ENCODE measurements around the gene YAP1. TPM values are rescaled to one million over a fixed set of nuclear protein-coding genes. Genes with fewer than 3 reads are reported as not detected.

Gene YAP1
- total RNA-seq, 1 donor from 2014 or later: 129 TPM

DNA sequence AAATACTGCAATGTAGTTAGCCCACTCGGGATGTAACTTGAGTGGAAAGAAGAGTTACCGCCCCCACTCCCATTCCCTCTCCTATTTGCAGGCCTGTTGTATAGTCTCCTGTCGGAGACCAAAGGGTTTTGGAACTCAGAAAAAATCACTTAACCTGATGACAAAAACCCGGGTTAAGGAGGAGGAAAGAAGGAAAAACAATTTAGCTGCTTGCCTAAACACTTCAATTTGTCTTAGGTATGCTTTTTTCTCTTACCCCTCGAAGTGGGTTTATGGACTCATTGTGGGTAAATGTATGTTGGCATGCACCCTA, 2.2 kb downstream of the YAP1 start:
- H3K4me3 Mint-ChIP-seq (ENCODE audit: unreplicated experiment): peak overlapping the region; percentile 88
- peaks cover 76% of the 10 kb centered on the region for H3K79me2 ChIP-seq (ENCODE audit: insufficient read depth, low read length)
- H3K4me1 ChIP-seq (ENCODE audit: insufficient read depth, low read length): peaks cover 39% of the 10 kb centered on the region
- no peaks in the 10 kb centered on the region for H3K9me3 Mint-ChIP-seq (ENCODE audit: unreplicated experiment)
- no peaks in the 10 kb centered on the region for H3K27me3 Mint-ChIP-seq (ENCODE audit: low read depth, unreplicated experiment)
- peak overlapping the region; percentile 100 for H3K9ac ChIP-seq (ENCODE audit: low read length)
- H3K9me3 ChIP-seq (ENCODE audit: insufficient read depth, low read depth, low read length): no peaks in the 10 kb centered on the region
- H2AFZ ChIP-seq (ENCODE audit: low read depth, low read length): no peak overlapping the region
- no peak for TF ChIP-seq EZH2 (IDR thresholded peaks at IDR 0.05; ENCODE audit: insufficient read depth, low read length)
- TF ChIP-seq, protein P1, sequence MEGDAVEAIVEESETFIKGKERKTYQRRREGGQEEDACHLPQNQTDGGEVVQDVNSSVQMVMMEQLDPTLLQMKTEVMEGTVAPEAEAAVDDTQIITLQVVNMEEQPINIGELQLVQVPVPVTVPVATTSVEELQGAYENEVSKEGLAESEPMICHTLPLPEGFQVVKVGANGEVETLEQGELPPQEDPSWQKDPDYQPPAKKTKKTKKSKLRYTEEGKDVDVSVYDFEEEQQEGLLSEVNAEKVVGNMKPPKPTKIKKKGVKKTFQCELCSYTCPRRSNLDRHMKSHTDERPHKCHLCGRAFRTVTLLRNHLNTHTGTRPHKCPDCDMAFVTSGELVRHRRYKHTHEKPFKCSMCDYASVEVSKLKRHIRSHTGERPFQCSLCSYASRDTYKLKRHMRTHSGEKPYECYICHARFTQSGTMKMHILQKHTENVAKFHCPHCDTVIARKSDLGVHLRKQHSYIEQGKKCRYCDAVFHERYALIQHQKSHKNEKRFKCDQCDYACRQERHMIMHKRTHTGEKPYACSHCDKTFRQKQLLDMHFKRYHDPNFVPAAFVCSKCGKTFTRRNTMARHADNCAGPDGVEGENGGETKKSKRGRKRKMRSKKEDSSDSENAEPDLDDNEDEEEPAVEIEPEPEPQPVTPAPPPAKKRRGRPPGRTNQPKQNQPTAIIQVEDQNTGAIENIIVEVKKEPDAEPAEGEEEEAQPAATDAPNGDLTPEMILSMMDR (IDR thresholded peaks at IDR 0.05; ENCODE audit: insufficient read depth, low read depth, low read length): no peak
- H3K36me3 Mint-ChIP-seq (ENCODE audit: low read depth, unreplicated experiment): no peaks in the 10 kb centered on the region
- peaks cover 21% of the 10 kb centered on the region for H3K4me1 Mint-ChIP-seq (ENCODE audit: low read depth, unreplicated experiment)
- peaks cover 12% of the 10 kb centered on the region for H4K20me1 ChIP-seq (ENCODE audit: insufficient read depth, low read length)
- H3K27ac Mint-ChIP-seq (ENCODE audit: unreplicated experiment): peak overlapping the region; percentile 90
- H3K4me2 ChIP-seq (ENCODE audit: low read length): peak overlapping the region; percentile 93
- H3K27me3 ChIP-seq (ENCODE audit: insufficient read depth, low read length): no peaks in the 10 kb centered on the region
- FAIRE-seq (no peak), DNase-seq (ENCODE audit: low read depth) (no peak)
- peak overlapping the region; percentile 99 for H3K27ac ChIP-seq (ENCODE audit: low read depth, low read length)
- peak overlapping the region; percentile 97 for H3K4me3 ChIP-seq (ENCODE audit: insufficient read depth, low read depth, low read length)
- peaks cover 11% of the 10 kb centered on the region for H3K36me3 ChIP-seq (ENCODE audit: insufficient read depth, low read length)

DNA sequence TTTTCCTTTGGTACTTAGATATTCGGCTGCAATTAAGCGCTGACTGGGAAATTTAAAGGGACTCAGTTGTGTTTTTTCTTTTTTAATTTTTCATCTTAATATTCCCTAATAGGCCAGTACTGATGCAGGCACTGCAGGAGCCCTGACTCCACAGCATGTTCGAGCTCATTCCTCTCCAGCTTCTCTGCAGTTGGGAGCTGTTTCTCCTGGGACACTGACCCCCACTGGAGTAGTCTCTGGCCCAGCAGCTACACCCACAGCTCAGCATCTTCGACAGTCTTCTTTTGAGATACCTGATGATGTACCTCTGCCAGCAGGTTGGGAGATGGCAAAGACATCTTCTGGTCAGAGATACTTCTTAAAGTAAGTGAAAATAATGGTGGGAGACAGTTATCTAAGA, 3.8 kb downstream of the YAP1 start:
- peaks cover 88% of the 10 kb centered on the region for H3K79me2 ChIP-seq (ENCODE audit: insufficient read depth, low read length)
- no peak overlapping the region for H3K4me3 ChIP-seq (ENCODE audit: insufficient read depth, low read depth, low read length)
- Mint-ChIP-seq H3K27me3 (ENCODE audit: low read depth, unreplicated experiment) (no peaks in the 10 kb centered on the region), H3K36me3 (ENCODE audit: low read depth, unreplicated experiment) (peaks cover under 1% of the 10 kb centered on the region), H3K27ac (ENCODE audit: unreplicated experiment) (peak overlapping the region; percentile 50), H3K4me1 (ENCODE audit: low read depth, unreplicated experiment) (peaks cover 28% of the 10 kb centered on the region), H3K9me3 (ENCODE audit: unreplicated experiment) (no peaks in the 10 kb centered on the region), H3K4me3 (ENCODE audit: unreplicated experiment) (peak overlapping the region; percentile 79)
- H3K36me3 ChIP-seq (ENCODE audit: insufficient read depth, low read length): peaks cover 11% of the 10 kb centered on the region
- peaks cover 19% of the 10 kb centered on the region for H4K20me1 ChIP-seq (ENCODE audit: insufficient read depth, low read length)
- H3K27ac ChIP-seq (ENCODE audit: low read depth, low read length): no peak overlapping the region
- H2AFZ ChIP-seq (ENCODE audit: low read depth, low read length): no peak overlapping the region
- no peak for FAIRE-seq
- peak overlapping the region; percentile 93 for H3K4me2 ChIP-seq (ENCODE audit: low read length)
- no peaks in the 10 kb centered on the region for H3K27me3 ChIP-seq (ENCODE audit: insufficient read depth, low read length)
- TF ChIP-seq, protein P1 (IDR thresholded peaks at IDR 0.05; ENCODE audit: insufficient read depth, low read depth, low read length): no peak
- no peak for TF ChIP-seq EZH2 (IDR thresholded peaks at IDR 0.05; ENCODE audit: insufficient read depth, low read length)
- H3K4me1 ChIP-seq (ENCODE audit: insufficient read depth, low read length): peaks cover 51% of the 10 kb centered on the region
- no peak for DNase-seq (ENCODE audit: low read depth)
- no peaks in the 10 kb centered on the region for H3K9me3 ChIP-seq (ENCODE audit: insufficient read depth, low read depth, low read length)
- no peak overlapping the region for H3K9ac ChIP-seq (ENCODE audit: low read length)

DNA sequence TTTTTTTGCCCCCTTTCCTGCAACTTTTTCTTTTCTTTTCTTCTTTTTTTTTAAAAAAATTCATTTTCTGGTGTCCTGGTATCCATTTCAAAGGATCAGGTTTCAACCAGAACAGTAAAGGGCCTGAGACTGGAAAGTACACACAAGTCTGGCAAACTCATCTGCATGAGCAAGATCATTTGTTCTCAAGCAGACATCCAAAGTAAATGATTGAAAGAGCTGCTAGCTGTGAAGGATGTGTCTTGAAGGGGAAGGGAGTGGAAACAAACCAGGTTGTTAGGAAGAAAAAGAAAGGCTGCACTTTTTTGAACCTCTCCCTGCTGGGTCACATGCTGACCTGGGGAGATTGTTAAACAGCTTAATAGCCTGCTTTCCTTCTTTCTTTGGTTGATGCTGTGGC, 5.3 kb downstream of the YAP1 start:
- FAIRE-seq: no peak
- H3K79me2 ChIP-seq (ENCODE audit: insufficient read depth, low read length): peaks cover 98% of the 10 kb centered on the region
- peaks cover 11% of the 10 kb centered on the region for H3K36me3 ChIP-seq (ENCODE audit: insufficient read depth, low read length)
- no peaks in the 10 kb centered on the region for H3K9me3 ChIP-seq (ENCODE audit: insufficient read depth, low read depth, low read length)
- no peaks in the 10 kb centered on the region for H3K27me3 Mint-ChIP-seq (ENCODE audit: low read depth, unreplicated experiment)
- peak overlapping the region; percentile 36 for H3K27ac Mint-ChIP-seq (ENCODE audit: unreplicated experiment)
- H3K4me3 Mint-ChIP-seq (ENCODE audit: unreplicated experiment): peak overlapping the region; percentile 79
- H3K36me3 Mint-ChIP-seq (ENCODE audit: low read depth, unreplicated experiment): peaks cover 1% of the 10 kb centered on the region
- peak overlapping the region; percentile 70 for H3K4me2 ChIP-seq (ENCODE audit: low read length)
- H3K4me3 ChIP-seq (ENCODE audit: insufficient read depth, low read depth, low read length): no peak overlapping the region
- H3K27ac ChIP-seq (ENCODE audit: low read depth, low read length): peak overlapping the region; percentile 18
- no peak overlapping the region for H2AFZ ChIP-seq (ENCODE audit: low read depth, low read length)
- peaks cover 43% of the 10 kb centered on the region for H3K4me1 Mint-ChIP-seq (ENCODE audit: low read depth, unreplicated experiment)
- peaks cover 29% of the 10 kb centered on the region for H4K20me1 ChIP-seq (ENCODE audit: insufficient read depth, low read length)
- no peak for TF ChIP-seq EZH2 (IDR thresholded peaks at IDR 0.05; ENCODE audit: insufficient read depth, low read length)
- peaks cover 59% of the 10 kb centered on the region for H3K4me1 ChIP-seq (ENCODE audit: insufficient read depth, low read length)
- H3K9me3 Mint-ChIP-seq (ENCODE audit: unreplicated experiment): no peaks in the 10 kb centered on the region
- DNase-seq (ENCODE audit: low read depth): peak; percentile 77
- H3K27me3 ChIP-seq (ENCODE audit: insufficient read depth, low read length): no peaks in the 10 kb centered on the region
- H3K9ac ChIP-seq (ENCODE audit: low read length): peak overlapping the region; percentile 20
